ENCODE results near the gene BTG4. TPM values are rescaled to one million over a fixed set of nuclear protein-coding genes. Genes with fewer than 3 reads are reported as not detected.

Gene BTG4
- total RNA-seq: not detected
- not detected for polyA plus RNA-seq

- peaks cover 0 to 17% (median 13%) of the 10 kb centered on the region in 4 donors for H3K4me1 ChIP-seq
- peaks cover 6 to 50% (median 20%) of the 10 kb centered on the region in 3 donors for H3K27me3 ChIP-seq
- H3K9me3 ChIP-seq: no peaks in the 10 kb centered on the region
- peak within 1 kb of the TSS; percentile 11 to 54 (median 48) for H3K4me3 ChIP-seq
- intact Hi-C loops (cut with DNase I): no loop called here
- no peak within 1 kb of the TSS for H3K27ac ChIP-seq
- 4% methylated on average over 90 of the region's 90 CpGs for WGBS, 2 donors
- peak; percentile 51 for DNase-seq
- H3K36me3 ChIP-seq: no peaks in the 10 kb centered on the region
- TF ChIP-seq EP300 (IDR thresholded peaks at IDR 0.05): no peak
- no peak for TF ChIP-seq POLR2AphosphoS5 (IDR thresholded peaks at IDR 0.05)
- no peak for TF ChIP-seq CTCF (IDR thresholded peaks at IDR 0.05)
- TF ChIP-seq POLR2A (IDR thresholded peaks at IDR 0.05): no peak
Observed at GRCh38 chr11:111512296-111513239, at the start of gene BTG4. Gene BTG4, minus strand, starts transcription at chr11:111512386. Its CDS starts 13,610 bp downstream, at chr11:111498776.

DNA sequence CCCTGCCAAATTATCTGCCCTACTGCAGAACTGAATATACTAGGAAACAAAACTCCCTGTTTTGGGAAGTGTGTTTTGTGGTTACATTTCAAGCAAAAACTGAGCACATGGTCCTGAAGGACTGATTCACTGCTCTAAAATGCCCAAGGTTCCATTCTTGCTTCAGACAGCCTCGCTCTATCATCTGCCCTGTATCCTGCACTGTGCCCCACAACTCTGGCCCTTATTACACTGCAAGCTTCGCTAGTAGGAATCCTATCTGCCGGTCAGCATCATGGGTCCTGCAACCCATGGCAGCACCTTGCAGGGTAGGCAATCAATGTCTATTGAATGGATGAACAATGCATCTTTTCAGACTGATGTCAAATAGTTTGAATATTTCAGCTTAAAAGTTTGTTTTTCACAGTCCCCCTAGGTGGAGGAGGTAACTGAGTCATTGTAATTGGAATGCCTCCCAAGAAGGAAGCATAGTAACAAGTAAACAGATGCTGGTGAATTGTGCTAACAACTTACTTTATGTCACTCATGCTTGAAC is 49.7 kb upstream of the BTG4 start:
- H3K9me3 ChIP-seq: no peaks in the 10 kb centered on the region
- peak overlapping the region in 1 of 4 donors; percentile 23 for H3K27ac ChIP-seq
- H3K27me3 ChIP-seq: no peaks in the 10 kb centered on the region
- H3K4me1 ChIP-seq: peaks cover 0 to 28% (median 14%) of the 10 kb centered on the region in 4 donors
- no peak overlapping the region for H3K4me3 ChIP-seq
- WGBS, 2 donors: 75 to 93% methylated on average over 3 of the region's 3 CpGs
- no peak for DNase-seq
- TF ChIP-seq CTCF (IDR thresholded peaks at IDR 0.05) (no peak), POLR2A (IDR thresholded peaks at IDR 0.05) (no peak), EP300 (IDR thresholded peaks at IDR 0.05) (no peak), POLR2AphosphoS5 (IDR thresholded peaks at IDR 0.05) (no peak)
- intact Hi-C loops (cut with DNase I): no loop called here
- H3K36me3 ChIP-seq: peaks cover 0 to 28% (median 0%) of the 10 kb centered on the region in 4 donors

- Histone ChIP-seq H3K9me3 (no peaks in the 10 kb centered on the region), H3K4me1 (peaks cover 0 to 28% (median 16%) of the 10 kb centered on the region in 4 donors), H3K36me3 (peaks cover 0 to 28% (median 0%) of the 10 kb centered on the region in 4 donors), H3K4me3 (no peak overlapping the region), H3K27ac (peak overlapping the region in 1 of 4 donors; percentile 23), H3K27me3 (no peaks in the 10 kb centered on the region)
- 81 to 85% methylated on average over 3 of the region's 3 CpGs for WGBS, 2 donors
- DNase-seq: no peak
- intact Hi-C loops (cut with DNase I): no loop called here
- no peak for TF ChIP-seq CTCF (IDR thresholded peaks at IDR 0.05)
- TF ChIP-seq EP300 (IDR thresholded peaks at IDR 0.05): no peak
- no peak for TF ChIP-seq POLR2AphosphoS5 (IDR thresholded peaks at IDR 0.05)
- no peak for TF ChIP-seq POLR2A (IDR thresholded peaks at IDR 0.05)
Observed at GRCh38 chr11:111561306-111561705, 49.1 kb upstream of the BTG4 start.

- peaks cover 0 to 34% (median 0%) of the 10 kb centered on the region in 4 donors for H3K36me3 ChIP-seq
- no peak for DNase-seq
- WGBS, 2 donors: 80 to 91% methylated on average over 3 of the region's 3 CpGs
- no peaks in the 10 kb centered on the region for H3K27me3 ChIP-seq
- peaks cover 0 to 28% (median 16%) of the 10 kb centered on the region in 4 donors for H3K4me1 ChIP-seq
- no peak overlapping the region for H3K4me3 ChIP-seq
- TF ChIP-seq POLR2AphosphoS5 (IDR thresholded peaks at IDR 0.05) (no peak), EP300 (IDR thresholded peaks at IDR 0.05) (no peak), POLR2A (IDR thresholded peaks at IDR 0.05) (no peak)
- peak overlapping the region in 2 of 4 donors; percentile 56 to 86 for H3K27ac ChIP-seq
- intact Hi-C loops (cut with DNase I): no loop called here
- H3K9me3 ChIP-seq: no peaks in the 10 kb centered on the region
Observed at GRCh38 chr11:111560800-111561199, 48.6 kb upstream of the BTG4 start.

Data from sigmoid colon (tissue), 7 donors.